Adrenal gland (tissue), 5 donors: ENCODE data around the gene ZNF560.

Experiments
- CTCF ChIP-seq, 6 experiments: fragments of 450-650 bp in 4 of 6; fragments of 200-600 bp in 2 of 6; sonication (generic) in 1 of 6; IDR thresholded peaks; 1 replicate in 5 of 6; 2 replicates in 1 of 6; pipeline versions ENCODE4 v1.5.1 to v1.8.0; 2016 to 2021; ENCODE audit warnings: antibody characterized with exemption in 6 of 6, mild to moderate bottlenecking in 2 of 6, moderate library complexity in 1 of 6
- POLR2A ChIP-seq, 2 donors: fragments of 450-650 bp; IDR thresholded peaks; one replicate each; pipeline ENCODE4 v1.6.1; 2017; ENCODE audit warnings: antibody characterized with exemption in 2 of 2, mild to moderate bottlenecking in 2 of 2, moderate library complexity in 1 of 2
- donor health status: DM: no; HTN: no; CAD: no.

GRCh38 chr19:9500796-9501195, 2.4 kb upstream of the ZNF560 start:
- TF ChIP-seq CTCF (IDR thresholded peaks at IDR 0.05): no peak
- TF ChIP-seq POLR2A (IDR thresholded peaks at IDR 0.05): no peak
